CD4-positive, alpha-beta T cell treated with Interleukin-4 for 1 hour (primary cell): ENCODE measurements around the gene NAB1.

Experiments
- DNase-seq, 2 donors: peaks; one replicate each; pipeline ENCODE4 v3.0.0-alpha.2; 2020 to 2022

Gene NAB1

GRCh38 chr2:190716176-190716807 lies 67.4 kb downstream of the NAB1 start:
- DNase-seq: no peak

GRCh38 chr2:190717306-190717705 lies 68.4 kb downstream of the NAB1 start:
- DNase-seq: no peak

- DNase-seq: no peak
These were observed 69.1 kb downstream of the NAB1 start for GRCh38 chr2:190717764-190718651.

- peak; percentile 15 to 19 for DNase-seq
These were observed 70.0 kb downstream of the NAB1 start for GRCh38 chr2:190718652-190719526.

- no peak for DNase-seq
These were observed 71.4 kb downstream of the NAB1 start for GRCh38 chr2:190720276-190720675.

GRCh38 chr2:190720691-190721090 lies 71.8 kb downstream of the NAB1 start:
- no peak for DNase-seq

GRCh38 chr2:190722061-190722759 lies 73.3 kb downstream of the NAB1 start:
- DNase-seq: no peak

GRCh38 chr2:190722835-190723234 lies 74.0 kb downstream of the NAB1 start:
- DNase-seq: no peak

GRCh38 chr2:190723397-190724090 lies 74.7 kb downstream of the NAB1 start:
- no peak for DNase-seq

GRCh38 chr2:190726255-190726654 lies 77.4 kb downstream of the NAB1 start:
- no peak for DNase-seq

GRCh38 chr2:190736355-190736754 lies 87.5 kb downstream of the NAB1 start:
- no peak for DNase-seq

GRCh38 chr2:190740449-190740848 lies 91.6 kb downstream of the NAB1 start:
- DNase-seq: no peak
